Astrocyte (in vitro differentiated cells and primary cell): ENCODE measurements around the gene VAMP7. TPM values are rescaled to one million over a fixed set of nuclear protein-coding genes. Genes with fewer than 3 reads are reported as not detected.

ENCODE experiments used
- DNase-seq: peaks from one replicate; pipeline ENCODE4 v3.0.0-alpha.2; 2010; ENCODE audit warnings: low read depth
- FAIRE-seq: peaks from 2 replicates; lab custom pipeline; 2011; peaks lifted over from hg19 to GRCh38; lab: Jason Lieb, UNC
- H2AFZ ChIP-seq: 2 replicates; pipeline ENCODE4 v1.6.0; 2012; ENCODE audit warnings: low read depth, low read length, inconsistent platforms
- H3K27ac ChIP-seq: 2 replicates; pipeline ENCODE4 v1.5.1; 2011; ENCODE audit warnings: low read depth, low read length, inconsistent platforms
- H3K27me3 ChIP-seq: 2 replicates; pipeline ENCODE4 v1.6.0; 2011; ENCODE audit warnings: low read length, inconsistent platforms; ENCODE audit not compliant: insufficient read depth
- H3K36me3 ChIP-seq: 2 replicates; pipeline ENCODE4 v1.5.1; 2011; ENCODE audit warnings: low read length, inconsistent platforms; ENCODE audit not compliant: insufficient read depth
- H3K4me1 ChIP-seq: 2 replicates; pipeline ENCODE4 v1.5.1; 2011; ENCODE audit warnings: low read length, inconsistent platforms; ENCODE audit not compliant: insufficient read depth
- H3K4me2 ChIP-seq: 2 replicates; pipeline ENCODE4 v1.6.0; 2012; ENCODE audit warnings: low read length, inconsistent platforms
- H3K4me3 ChIP-seq: 2 replicates; pipeline ENCODE4 v1.5.1; 2011; ENCODE audit warnings: low read depth, mild to moderate bottlenecking, low read length, inconsistent platforms; ENCODE audit not compliant: insufficient read depth
- H3K79me2 ChIP-seq: 2 replicates; pipeline ENCODE4 v1.6.0; 2012; ENCODE audit warnings: mild to moderate bottlenecking, low read length, inconsistent platforms; ENCODE audit not compliant: insufficient read depth
- H3K9ac ChIP-seq: 2 replicates; pipeline ENCODE4 v1.6.0; 2012; ENCODE audit warnings: mild to moderate bottlenecking, low read length, inconsistent platforms
- H3K9me3 ChIP-seq: 2 replicates; pipeline ENCODE4 v1.5.1; 2012; ENCODE audit warnings: low read depth, mild to moderate bottlenecking, low read length, inconsistent platforms; ENCODE audit not compliant: insufficient read depth
- H4K20me1 ChIP-seq: 2 replicates; pipeline ENCODE4 v1.6.0; 2012; ENCODE audit warnings: low read length, inconsistent platforms; ENCODE audit not compliant: insufficient read depth
- H3K27ac Mint-ChIP-seq: one replicate; pipeline ENCODE4 v1.8.0; 2021; ENCODE audit warnings: mild to moderate bottlenecking, mixed read lengths; ENCODE audit not compliant: unreplicated experiment
- H3K27me3 Mint-ChIP-seq: one replicate; pipeline ENCODE4 v1.8.0; 2021; ENCODE audit warnings: low read depth, mixed read lengths; ENCODE audit not compliant: unreplicated experiment
- H3K36me3 Mint-ChIP-seq: one replicate; pipeline ENCODE4 v1.8.0; 2021; ENCODE audit warnings: low read depth, mixed read lengths; ENCODE audit not compliant: unreplicated experiment
- H3K4me1 Mint-ChIP-seq: one replicate; pipeline ENCODE4 v1.8.0; 2021; ENCODE audit warnings: low read depth, mixed read lengths; ENCODE audit not compliant: unreplicated experiment
- H3K4me3 Mint-ChIP-seq: one replicate; pipeline ENCODE4 v1.8.0; 2021; ENCODE audit warnings: mild to moderate bottlenecking, moderate library complexity, mixed read lengths; ENCODE audit not compliant: unreplicated experiment
- H3K9me3 Mint-ChIP-seq: one replicate; pipeline ENCODE4 v1.8.0; 2021; ENCODE audit warnings: mild to moderate bottlenecking, mixed read lengths; ENCODE audit not compliant: unreplicated experiment
- EZH2 ChIP-seq: IDR thresholded peaks from 2 replicates; pipeline ENCODE4 v1.6.1; 2012; ENCODE audit warnings: mild to moderate bottlenecking, low read length, inconsistent platforms; ENCODE audit not compliant: insufficient read depth
- total RNA-seq: library from RNA; stranded (reverse); gene quantifications from 2 replicates; pipeline ENCODE4 v1.2.1, GENCODE V29; 2021
- TF ChIP-seq, protein P1 (sequence below): IDR thresholded peaks from 2 replicates; pipeline ENCODE4 v1.5.1; 2011; ENCODE audit warnings: low read depth, mild to moderate bottlenecking, inconsistent platforms, low read length, moderate library complexity; ENCODE audit not compliant: insufficient read depth

VAMP7 gene
- total RNA-seq, 1 donor from 2014 or later: 49.0 TPM

- H3K4me1 ChIP-seq: no peaks in the 10 kb centered on the region
- TF ChIP-seq, protein P1, sequence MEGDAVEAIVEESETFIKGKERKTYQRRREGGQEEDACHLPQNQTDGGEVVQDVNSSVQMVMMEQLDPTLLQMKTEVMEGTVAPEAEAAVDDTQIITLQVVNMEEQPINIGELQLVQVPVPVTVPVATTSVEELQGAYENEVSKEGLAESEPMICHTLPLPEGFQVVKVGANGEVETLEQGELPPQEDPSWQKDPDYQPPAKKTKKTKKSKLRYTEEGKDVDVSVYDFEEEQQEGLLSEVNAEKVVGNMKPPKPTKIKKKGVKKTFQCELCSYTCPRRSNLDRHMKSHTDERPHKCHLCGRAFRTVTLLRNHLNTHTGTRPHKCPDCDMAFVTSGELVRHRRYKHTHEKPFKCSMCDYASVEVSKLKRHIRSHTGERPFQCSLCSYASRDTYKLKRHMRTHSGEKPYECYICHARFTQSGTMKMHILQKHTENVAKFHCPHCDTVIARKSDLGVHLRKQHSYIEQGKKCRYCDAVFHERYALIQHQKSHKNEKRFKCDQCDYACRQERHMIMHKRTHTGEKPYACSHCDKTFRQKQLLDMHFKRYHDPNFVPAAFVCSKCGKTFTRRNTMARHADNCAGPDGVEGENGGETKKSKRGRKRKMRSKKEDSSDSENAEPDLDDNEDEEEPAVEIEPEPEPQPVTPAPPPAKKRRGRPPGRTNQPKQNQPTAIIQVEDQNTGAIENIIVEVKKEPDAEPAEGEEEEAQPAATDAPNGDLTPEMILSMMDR: no peak
- no peak for TF ChIP-seq EZH2
- no peaks in the 10 kb centered on the region for H3K36me3 Mint-ChIP-seq
- FAIRE-seq (no peak), DNase-seq (no peak)
- H3K9ac ChIP-seq: no peak overlapping the region
- H3K27me3 Mint-ChIP-seq: no peaks in the 10 kb centered on the region
- no peak overlapping the region for H2AFZ ChIP-seq
- peaks cover 3% of the 10 kb centered on the region for H3K9me3 ChIP-seq
- no peaks in the 10 kb centered on the region for H4K20me1 ChIP-seq
- no peak overlapping the region for H3K27ac Mint-ChIP-seq
- no peak overlapping the region for H3K4me2 ChIP-seq
- no peaks in the 10 kb centered on the region for H3K4me1 Mint-ChIP-seq
- H3K27me3 ChIP-seq: no peaks in the 10 kb centered on the region
- H3K9me3 Mint-ChIP-seq: no peaks in the 10 kb centered on the region
- no peaks in the 10 kb centered on the region for H3K36me3 ChIP-seq
- no peak overlapping the region for H3K4me3 Mint-ChIP-seq
- H3K4me3 ChIP-seq: no peak overlapping the region
- no peak overlapping the region for H3K27ac ChIP-seq
- no peaks in the 10 kb centered on the region for H3K79me2 ChIP-seq
These were observed 71.9 kb downstream of the VAMP7 start for GRCh38 chrX:155953055-155953454.

DNA sequence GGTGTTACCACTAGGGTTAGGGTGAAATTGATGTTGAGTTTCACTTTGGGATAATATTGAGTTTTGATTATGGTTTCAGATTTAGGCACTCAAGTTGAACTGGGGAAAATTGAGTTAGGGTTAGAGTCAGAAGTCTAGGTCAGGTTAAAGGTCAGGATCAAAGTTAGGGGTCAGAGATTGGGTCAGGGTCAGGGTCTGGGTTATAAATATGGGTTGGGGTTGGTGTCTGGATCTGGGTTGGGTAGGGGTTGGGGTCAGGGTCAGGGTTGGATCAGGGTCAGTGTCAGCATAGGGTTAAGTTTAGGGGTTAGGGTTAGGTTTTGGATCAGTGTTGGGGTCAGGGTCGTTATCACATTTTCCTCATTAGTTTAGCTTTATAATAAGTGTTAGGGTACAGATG is 73.6 kb downstream of the VAMP7 start:
- H3K27ac Mint-ChIP-seq: no peak overlapping the region
- FAIRE-seq: no peak
- no peak overlapping the region for H3K4me3 Mint-ChIP-seq
- H3K27ac ChIP-seq: no peak overlapping the region
- no peak overlapping the region for H3K9ac ChIP-seq
- no peak overlapping the region for H2AFZ ChIP-seq
- TF ChIP-seq, protein P1: no peak
- TF ChIP-seq EZH2: no peak
- H3K27me3 ChIP-seq: no peaks in the 10 kb centered on the region
- no peaks in the 10 kb centered on the region for H3K27me3 Mint-ChIP-seq
- no peaks in the 10 kb centered on the region for H3K36me3 Mint-ChIP-seq
- H3K4me1 Mint-ChIP-seq: no peaks in the 10 kb centered on the region
- no peak overlapping the region for H3K4me2 ChIP-seq
- no peak overlapping the region for H3K4me3 ChIP-seq
- no peaks in the 10 kb centered on the region for H3K4me1 ChIP-seq
- H3K36me3 ChIP-seq: no peaks in the 10 kb centered on the region
- no peaks in the 10 kb centered on the region for H3K79me2 ChIP-seq
- H3K9me3 Mint-ChIP-seq: no peaks in the 10 kb centered on the region
- DNase-seq: no peak
- no peaks in the 10 kb centered on the region for H4K20me1 ChIP-seq
- peaks cover 2% of the 10 kb centered on the region for H3K9me3 ChIP-seq

DNA sequence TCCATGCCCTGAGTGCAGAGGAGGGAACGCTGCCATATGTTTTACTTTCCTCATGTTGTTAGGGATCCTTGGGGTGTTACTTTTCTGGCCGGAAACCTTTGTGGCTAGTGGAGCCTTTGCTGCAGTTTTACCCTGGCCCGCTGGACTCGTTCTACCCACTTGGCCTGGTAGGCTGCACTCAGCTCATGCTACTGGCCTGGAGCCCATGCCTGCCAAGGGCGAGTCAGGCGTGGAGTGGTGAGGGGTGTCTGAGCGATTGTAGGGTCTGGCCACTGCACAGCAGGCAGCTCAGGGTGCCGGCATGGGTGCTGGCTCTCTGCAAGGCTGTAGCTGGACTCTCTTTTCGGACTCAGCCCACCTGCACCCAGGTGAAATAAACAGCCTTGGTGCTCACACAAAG is 75.0 kb downstream of the VAMP7 start:
- H2AFZ ChIP-seq: no peak overlapping the region

More for the DNA sequence above, 75.0 kb downstream of the VAMP7 start:
- Mint-ChIP-seq H3K27ac (no peak overlapping the region), H3K4me3 (no peak overlapping the region), H3K27me3 (no peaks in the 10 kb centered on the region), H3K4me1 (no peaks in the 10 kb centered on the region), H3K9me3 (no peaks in the 10 kb centered on the region), H3K36me3 (no peaks in the 10 kb centered on the region)
- no peak for DNase-seq
- Histone ChIP-seq H3K4me2 (no peak overlapping the region), H3K9ac (no peak overlapping the region), H3K27me3 (no peaks in the 10 kb centered on the region), H3K27ac (no peak overlapping the region), H4K20me1 (no peaks in the 10 kb centered on the region), H3K4me1 (no peaks in the 10 kb centered on the region), H3K4me3 (no peak overlapping the region), H3K36me3 (no peaks in the 10 kb centered on the region), H3K9me3 (no peaks in the 10 kb centered on the region), H3K79me2 (no peaks in the 10 kb centered on the region)
- TF ChIP-seq, protein P1: no peak
- TF ChIP-seq EZH2: no peak
- no peak for FAIRE-seq
